Neural cell (in vitro differentiated cells): ENCODE data around the gene C22orf23.
"Not testable (repeated sequence)": the region's sequence is repeated elsewhere in the genome, so short reads cannot be mapped to it uniquely, and the experiment has no call there.

Source experiments
- TF ChIP-seq, protein P1 (sequence below): fragments of 450-650 bp; IDR thresholded peaks from 2 replicates; pipeline ENCODE4 v1.5.1; 2014; ENCODE audit warnings: antibody characterized with exemption, mild to moderate bottlenecking, moderate library complexity; ENCODE audit not compliant: poor library complexity, severe bottlenecking
- TF ChIP-seq, protein P2 (sequence below): IDR thresholded peaks from 2 replicates; pipeline ENCODE4 v1.6.1; 2012; ENCODE audit warnings: borderline replicate concordance

DNA sequence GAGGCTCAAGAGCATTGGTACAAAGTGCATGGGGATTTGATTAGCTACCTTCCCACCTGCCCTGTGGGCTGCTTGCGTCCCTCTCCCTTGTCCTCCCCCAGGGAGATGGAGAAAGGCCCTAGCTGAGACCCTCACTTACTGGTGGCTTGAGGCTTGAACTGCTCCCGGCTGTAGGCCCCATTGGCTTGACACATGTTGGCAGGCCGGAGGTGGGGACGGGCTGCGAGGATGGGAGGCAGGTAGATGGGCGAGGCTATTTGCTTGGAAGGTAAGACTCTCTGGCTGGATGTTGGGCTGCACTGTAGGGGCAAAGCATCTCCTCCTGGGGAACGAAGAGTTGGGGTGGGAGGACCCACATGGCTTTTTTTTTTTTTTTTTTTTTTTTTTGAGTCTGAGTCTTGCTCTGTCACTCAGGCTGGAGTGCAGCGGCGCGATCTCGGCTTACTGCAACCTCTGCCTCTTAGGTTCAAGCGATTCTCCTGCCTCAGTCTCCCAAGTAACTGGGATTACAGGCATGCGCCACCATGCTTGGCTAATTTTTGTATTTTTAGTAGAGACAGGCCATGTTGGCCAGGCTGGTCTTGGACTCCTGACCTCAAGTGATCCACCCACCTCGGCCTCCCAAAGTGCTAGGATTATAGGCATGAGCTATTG, 6.1 kb downstream of the C22orf23 start:
- TF ChIP-seq, protein P1, sequence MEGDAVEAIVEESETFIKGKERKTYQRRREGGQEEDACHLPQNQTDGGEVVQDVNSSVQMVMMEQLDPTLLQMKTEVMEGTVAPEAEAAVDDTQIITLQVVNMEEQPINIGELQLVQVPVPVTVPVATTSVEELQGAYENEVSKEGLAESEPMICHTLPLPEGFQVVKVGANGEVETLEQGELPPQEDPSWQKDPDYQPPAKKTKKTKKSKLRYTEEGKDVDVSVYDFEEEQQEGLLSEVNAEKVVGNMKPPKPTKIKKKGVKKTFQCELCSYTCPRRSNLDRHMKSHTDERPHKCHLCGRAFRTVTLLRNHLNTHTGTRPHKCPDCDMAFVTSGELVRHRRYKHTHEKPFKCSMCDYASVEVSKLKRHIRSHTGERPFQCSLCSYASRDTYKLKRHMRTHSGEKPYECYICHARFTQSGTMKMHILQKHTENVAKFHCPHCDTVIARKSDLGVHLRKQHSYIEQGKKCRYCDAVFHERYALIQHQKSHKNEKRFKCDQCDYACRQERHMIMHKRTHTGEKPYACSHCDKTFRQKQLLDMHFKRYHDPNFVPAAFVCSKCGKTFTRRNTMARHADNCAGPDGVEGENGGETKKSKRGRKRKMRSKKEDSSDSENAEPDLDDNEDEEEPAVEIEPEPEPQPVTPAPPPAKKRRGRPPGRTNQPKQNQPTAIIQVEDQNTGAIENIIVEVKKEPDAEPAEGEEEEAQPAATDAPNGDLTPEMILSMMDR = not testable (repeated sequence)
- TF ChIP-seq, protein P2, sequence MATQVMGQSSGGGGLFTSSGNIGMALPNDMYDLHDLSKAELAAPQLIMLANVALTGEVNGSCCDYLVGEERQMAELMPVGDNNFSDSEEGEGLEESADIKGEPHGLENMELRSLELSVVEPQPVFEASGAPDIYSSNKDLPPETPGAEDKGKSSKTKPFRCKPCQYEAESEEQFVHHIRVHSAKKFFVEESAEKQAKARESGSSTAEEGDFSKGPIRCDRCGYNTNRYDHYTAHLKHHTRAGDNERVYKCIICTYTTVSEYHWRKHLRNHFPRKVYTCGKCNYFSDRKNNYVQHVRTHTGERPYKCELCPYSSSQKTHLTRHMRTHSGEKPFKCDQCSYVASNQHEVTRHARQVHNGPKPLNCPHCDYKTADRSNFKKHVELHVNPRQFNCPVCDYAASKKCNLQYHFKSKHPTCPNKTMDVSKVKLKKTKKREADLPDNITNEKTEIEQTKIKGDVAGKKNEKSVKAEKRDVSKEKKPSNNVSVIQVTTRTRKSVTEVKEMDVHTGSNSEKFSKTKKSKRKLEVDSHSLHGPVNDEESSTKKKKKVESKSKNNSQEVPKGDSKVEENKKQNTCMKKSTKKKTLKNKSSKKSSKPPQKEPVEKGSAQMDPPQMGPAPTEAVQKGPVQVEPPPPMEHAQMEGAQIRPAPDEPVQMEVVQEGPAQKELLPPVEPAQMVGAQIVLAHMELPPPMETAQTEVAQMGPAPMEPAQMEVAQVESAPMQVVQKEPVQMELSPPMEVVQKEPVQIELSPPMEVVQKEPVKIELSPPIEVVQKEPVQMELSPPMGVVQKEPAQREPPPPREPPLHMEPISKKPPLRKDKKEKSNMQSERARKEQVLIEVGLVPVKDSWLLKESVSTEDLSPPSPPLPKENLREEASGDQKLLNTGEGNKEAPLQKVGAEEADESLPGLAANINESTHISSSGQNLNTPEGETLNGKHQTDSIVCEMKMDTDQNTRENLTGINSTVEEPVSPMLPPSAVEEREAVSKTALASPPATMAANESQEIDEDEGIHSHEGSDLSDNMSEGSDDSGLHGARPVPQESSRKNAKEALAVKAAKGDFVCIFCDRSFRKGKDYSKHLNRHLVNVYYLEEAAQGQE = not testable (repeated sequence)
